Stimulated activated CD4-positive, alpha-beta T cell treated with anti-CD3 and anti-CD28 coated beads, Interleukin-4, amount 100 ng/mL, for 48 hours (primary cell): ENCODE measurements around the gene INMT.
"Not testable (repeated sequence)": the region's sequence is repeated elsewhere in the genome, so short reads cannot be mapped to it uniquely, and the experiment has no call there.

Experiments used
- DNase-seq, 2 donors: peaks; one replicate each; pipeline ENCODE4 v3.0.0-alpha.2; 2020; ENCODE audit warnings: low read depth in 2 of 2

INMT gene

DNA sequence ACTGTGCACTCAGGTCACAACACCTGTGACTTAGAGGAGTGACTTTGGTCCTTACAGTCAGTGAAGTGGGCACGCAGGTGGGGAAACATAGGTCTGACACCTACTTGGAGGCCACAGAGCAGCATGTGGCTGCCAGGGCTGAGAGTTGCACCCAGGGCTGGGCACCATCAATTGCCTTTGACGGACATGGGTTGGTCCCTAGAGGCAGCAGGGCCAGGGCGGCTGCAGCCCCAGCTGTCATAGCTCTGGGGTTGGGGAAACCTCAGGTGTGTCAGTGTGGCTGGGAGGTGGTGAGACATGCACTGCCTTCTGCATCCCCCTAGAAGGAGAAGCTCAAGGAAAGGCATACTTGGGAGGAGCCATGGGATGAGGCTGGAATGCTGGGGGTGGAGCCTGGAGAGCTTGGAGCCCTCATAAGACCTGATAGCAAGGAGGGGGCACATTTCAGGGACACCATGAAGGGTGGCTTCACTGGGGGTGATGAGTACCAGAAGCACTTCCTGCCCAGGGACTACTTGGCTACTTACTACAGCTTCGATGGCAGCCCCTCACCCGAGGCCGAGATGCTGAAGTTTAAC is at the start of gene INMT:
Gene INMT (plus strand): TSS at position 440 of the 578 bp plus-strand sequence. CDS start 16 bp downstream, at position 456.
- no peak for DNase-seq

GRCh38 chr7:30702200-30702599 is 49.7 kb upstream of the INMT start:
- DNase-seq = no peak

GRCh38 chr7:30703756-30704155 is 48.2 kb upstream of the INMT start:
- DNase-seq = no peak

DNA sequence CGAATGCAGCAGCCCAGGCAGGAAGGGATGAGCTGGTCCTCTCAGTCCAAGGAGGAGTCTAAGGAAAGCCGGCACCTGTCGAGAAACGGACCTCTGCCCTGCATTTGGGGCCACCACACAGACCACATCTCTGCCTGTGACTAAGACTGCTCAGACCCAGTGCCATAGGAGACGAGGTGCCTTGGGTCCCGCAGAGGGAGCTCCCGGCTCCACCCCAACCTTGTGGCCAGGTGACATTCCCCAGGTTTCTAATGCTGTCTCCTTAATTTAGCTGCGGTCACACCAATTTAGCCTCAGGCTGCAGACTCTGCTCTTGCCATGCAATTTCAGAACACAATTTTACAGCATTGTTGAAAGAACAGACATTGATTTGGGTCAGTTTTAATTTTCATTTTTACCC is 46.9 kb upstream of the INMT start:
- no peak for DNase-seq

GRCh38 chr7:30705596-30705995 is 46.3 kb upstream of the INMT start:
- DNase-seq = no peak

- no peak for DNase-seq
Observed at GRCh38 chr7:30706316-30706715, 45.6 kb upstream of the INMT start.

- no peak for DNase-seq
Observed at GRCh38 chr7:30706908-30707307, 45.0 kb upstream of the INMT start.

- DNase-seq = no peak
Observed at GRCh38 chr7:30707391-30708357, 44.3 kb upstream of the INMT start.

- DNase-seq = no peak
Observed at GRCh38 chr7:30708412-30708811, 43.5 kb upstream of the INMT start.

GRCh38 chr7:30708983-30709382 is 43.0 kb upstream of the INMT start:
- DNase-seq = no peak

DNA sequence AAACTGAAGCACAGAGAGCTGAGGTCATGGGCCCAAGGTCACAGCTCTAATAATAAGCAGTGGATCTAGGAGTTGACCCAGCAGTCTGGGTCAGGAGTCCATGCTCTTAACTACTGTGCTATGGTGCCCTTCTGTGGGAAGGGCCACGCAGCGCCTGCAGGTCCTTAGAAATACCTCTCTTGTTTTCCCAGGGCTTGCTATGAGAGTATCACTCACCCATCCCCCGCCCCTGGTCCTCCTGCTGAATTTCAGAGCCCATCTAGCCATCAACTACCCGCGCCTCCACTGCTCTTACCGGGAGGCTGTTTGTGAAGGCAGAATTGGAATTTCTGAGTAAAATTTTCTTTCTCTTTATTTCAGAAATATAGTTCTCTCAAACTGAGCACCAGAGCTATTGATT is 42.4 kb upstream of the INMT start:
- DNase-seq = no peak

DNA sequence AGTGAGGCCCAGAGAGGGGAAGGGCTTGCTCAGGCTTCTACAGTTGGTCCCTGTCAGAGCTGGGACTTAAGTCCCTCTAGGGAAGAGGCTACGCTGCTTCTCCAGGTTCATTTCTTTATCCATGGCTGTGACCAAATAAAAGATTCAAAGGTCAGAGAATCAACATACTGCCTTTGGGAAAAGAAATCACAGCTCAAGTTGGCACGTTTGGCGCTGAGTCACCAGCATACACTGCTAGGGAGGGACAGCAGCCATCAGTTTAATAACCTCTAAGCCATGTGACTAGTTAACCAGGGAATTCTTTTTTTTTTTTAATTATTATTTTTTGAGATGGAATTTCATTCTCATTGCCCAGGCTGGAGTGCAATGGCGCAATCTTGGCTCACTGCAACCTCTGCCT is 41.3 kb upstream of the INMT start:
- DNase-seq = no peak

GRCh38 chr7:30713392-30713791 is 38.5 kb upstream of the INMT start:
- DNase-seq = no peak

DNA sequence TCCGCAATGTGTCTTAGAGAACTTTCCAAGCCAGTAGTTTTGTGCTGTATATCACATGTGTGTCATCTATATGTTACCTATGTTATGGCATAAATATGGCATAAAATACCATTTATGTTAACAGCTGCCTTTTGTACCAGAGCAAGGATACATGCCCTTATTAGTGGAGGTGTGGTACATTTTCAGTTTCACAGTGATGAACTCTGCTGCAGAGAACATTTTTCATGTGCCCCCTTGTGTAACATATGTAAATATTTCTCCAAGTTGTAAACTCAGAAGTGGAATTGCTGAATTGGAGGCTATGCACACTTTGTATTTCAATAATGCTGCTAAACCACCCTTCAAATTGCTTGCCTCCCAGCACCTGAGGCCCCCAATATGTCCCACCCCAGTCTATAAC is 37.8 kb upstream of the INMT start:
- DNase-seq = no peak

GRCh38 chr7:30717181-30717580 is 34.8 kb upstream of the INMT start:
- DNase-seq = no peak

- DNase-seq = not testable (repeated sequence)
Observed at GRCh38 chr7:30719434-30719833, 32.5 kb upstream of the INMT start.

- no peak for DNase-seq
Observed at GRCh38 chr7:30721211-30721610, 30.7 kb upstream of the INMT start.

GRCh38 chr7:30722187-30722586 is 29.7 kb upstream of the INMT start:
- no peak for DNase-seq

DNA sequence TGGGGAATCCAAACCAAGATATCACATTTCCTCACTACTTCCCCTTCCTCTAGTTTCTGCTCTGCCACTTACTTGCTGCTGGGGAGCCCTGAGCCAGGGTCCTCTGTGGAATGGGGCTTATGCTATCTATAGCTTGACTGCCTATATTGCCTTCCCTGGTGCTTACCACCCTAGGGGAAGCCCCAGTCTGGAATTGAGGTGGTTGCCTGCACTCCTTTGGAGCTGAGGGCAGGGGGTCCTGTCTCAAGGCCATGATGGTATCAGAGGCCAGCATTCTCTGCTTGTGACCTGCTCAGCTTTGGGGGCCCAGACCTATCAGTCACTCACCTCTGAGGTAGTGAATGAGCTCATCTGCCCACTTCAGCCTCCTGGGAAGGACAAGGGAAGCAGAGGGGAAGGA is 29.3 kb upstream of the INMT start:
- DNase-seq = no peak

- no peak for DNase-seq
Observed at GRCh38 chr7:30723776-30724175, 28.2 kb upstream of the INMT start.

GRCh38 chr7:30726296-30727006 is 25.5 kb upstream of the INMT start:
- no peak for DNase-seq

GRCh38 chr7:30727061-30727945 is 24.6 kb upstream of the INMT start:
- DNase-seq = peak; percentile 10
